Measurements from ENCODE around the gene SCN5A.

The SCN5A gene

GRCh38 chr3:38649500-38650247 is at the start of gene SCN5A:
SCN5A (minus strand) TSS chr3:38649687; CDS start chr3:38633307, 16,380 bp downstream.
- peak; percentile 72 for DNase-seq

GRCh38 chr3:38698760-38699159 is 49.3 kb upstream of the SCN5A start:
- peak; percentile 4 for DNase-seq

GRCh38 chr3:38698061-38698460 is 48.6 kb upstream of the SCN5A start:
- DNase-seq, result no peak

- DNase-seq, result no peak
Observed at GRCh38 chr3:38696034-38696433, 46.5 kb upstream of the SCN5A start.

- no peak for DNase-seq
Observed at GRCh38 chr3:38690185-38690584, 40.7 kb upstream of the SCN5A start.

- no peak for DNase-seq
Observed at GRCh38 chr3:38689774-38690173, 40.3 kb upstream of the SCN5A start.

GRCh38 chr3:38689346-38689745 is 39.9 kb upstream of the SCN5A start:
- no peak for DNase-seq

- no peak for DNase-seq
Observed at GRCh38 chr3:38687321-38687720, 37.8 kb upstream of the SCN5A start.

- DNase-seq, result no peak
Observed at GRCh38 chr3:38684546-38684945, 35.1 kb upstream of the SCN5A start.

- DNase-seq, result no peak
Observed at GRCh38 chr3:38669668-38670067, 20.2 kb upstream of the SCN5A start.

- DNase-seq, result no peak
Observed at GRCh38 chr3:38662544-38662943, 13.1 kb upstream of the SCN5A start.

- no peak for DNase-seq
Observed at GRCh38 chr3:38658841-38659240, 9.4 kb upstream of the SCN5A start.

GRCh38 chr3:38657369-38657768 is 7.9 kb upstream of the SCN5A start:
- no peak for DNase-seq

GRCh38 chr3:38655708-38656300 is 6.3 kb upstream of the SCN5A start:
- peak; percentile 89 for DNase-seq

- no peak for DNase-seq
Observed at GRCh38 chr3:38653685-38654537, 4.4 kb upstream of the SCN5A start.

- DNase-seq, result no peak
Observed at GRCh38 chr3:38652934-38653333, 3.4 kb upstream of the SCN5A start.

GRCh38 chr3:38651153-38651789 is 1.8 kb upstream of the SCN5A start:
- DNase-seq, result peak; percentile 92

- DNase-seq, result peak; percentile 54
Observed at GRCh38 chr3:38650248-38650951, 913 bp upstream of the SCN5A start.

GRCh38 chr3:38648659-38649499 is 608 bp downstream of the SCN5A start:
- peak; percentile 59 for DNase-seq

GRCh38 chr3:38648024-38648658 is 1.3 kb downstream of the SCN5A start:
- no peak for DNase-seq

All from eye (tissue), 1 donor.